ENCODE data around the gene ACTG1.
A peak's percentile ranks its signal among the peaks of the same experiment; 100 is the strongest.

The ACTG1 gene

GRCh38 chr17:81512562-81513371 lies at the start of gene ACTG1:
TSS of gene ACTG1 (minus strand) at chr17:81512799. CDS start at chr17:81512354, 445 bp downstream.
- DNase-seq = peak; percentile 94

DNA sequence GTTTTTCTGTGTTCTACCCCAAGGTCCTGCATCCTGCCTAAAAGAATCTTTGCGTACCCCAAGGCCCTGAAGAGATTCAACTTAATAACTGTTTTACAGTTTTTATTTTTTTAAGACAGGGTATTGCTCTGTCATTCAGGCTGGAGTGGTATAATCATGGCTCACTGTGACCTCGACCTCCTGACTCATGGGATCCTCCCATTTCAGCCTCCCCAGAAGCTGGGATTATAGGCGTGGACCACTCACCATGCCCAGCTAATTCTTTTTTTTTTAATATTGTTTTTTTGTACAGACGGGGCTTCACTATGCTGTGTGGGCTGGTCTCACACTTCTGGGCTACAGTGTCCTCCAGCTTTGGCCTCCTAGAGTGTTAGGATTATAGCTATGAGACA lies 48.9 kb upstream of the ACTG1 start:
- DNase-seq = no peak

DNA sequence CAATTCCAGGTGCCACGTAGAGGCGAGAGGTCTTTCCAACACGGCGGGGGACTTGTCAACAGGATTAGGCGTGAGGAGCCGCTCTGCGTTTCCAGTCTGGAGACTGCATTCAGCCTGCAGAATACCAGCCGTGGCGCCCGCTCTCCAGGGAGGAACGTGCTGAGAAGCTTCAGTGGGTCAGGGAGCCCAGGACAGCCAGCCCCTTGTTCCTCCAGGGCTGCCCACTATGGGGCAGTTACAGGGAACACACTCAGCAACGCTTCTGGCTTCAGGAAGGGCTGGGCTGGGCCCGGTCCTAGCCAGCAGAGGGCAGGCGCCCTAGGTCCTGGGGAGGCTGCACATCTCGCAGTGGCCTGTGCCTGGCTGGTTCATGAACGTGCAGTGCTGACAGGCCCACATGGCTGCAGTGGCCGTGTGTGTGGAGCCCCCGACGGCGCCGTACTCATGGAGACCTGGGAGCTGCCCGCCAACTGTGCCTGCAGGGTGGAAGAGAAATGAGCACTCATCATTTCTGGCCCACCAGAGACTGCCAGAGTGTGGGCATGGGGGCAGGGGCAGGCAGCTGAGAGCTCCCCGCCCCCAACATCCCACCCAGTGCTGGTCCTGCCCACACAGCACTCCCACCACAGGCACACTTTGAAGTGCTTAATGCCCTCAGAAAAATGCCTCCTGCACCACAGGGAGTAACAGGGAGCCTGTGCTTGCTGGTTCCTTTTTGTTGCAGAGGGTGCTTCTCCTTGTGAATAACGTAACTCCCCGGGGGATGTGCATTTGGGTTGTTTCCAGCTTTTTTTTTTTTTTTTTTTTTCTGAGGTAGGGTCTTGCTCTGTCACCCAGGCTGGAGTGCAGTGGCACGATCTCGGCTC lies 46.6 kb upstream of the ACTG1 start:
- no peak for DNase-seq

DNA sequence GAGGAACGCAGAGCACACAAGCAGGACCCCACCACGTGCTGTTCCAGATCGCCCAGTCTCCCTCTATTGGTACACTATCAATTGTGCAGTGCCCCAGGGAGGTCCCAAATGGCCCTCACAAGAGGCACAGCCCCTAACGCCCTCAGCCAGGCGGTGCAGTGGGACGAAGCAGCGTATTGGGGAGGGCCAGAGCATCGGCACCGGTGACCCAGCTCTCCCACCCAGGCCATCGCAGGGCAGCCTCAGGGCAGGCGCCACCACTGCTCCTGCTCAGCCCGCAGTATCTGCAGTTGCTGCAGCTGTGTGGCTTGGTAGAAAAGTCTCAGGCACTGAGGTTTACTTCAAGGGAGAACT lies 45.5 kb upstream of the ACTG1 start:
- no peak for DNase-seq

DNA sequence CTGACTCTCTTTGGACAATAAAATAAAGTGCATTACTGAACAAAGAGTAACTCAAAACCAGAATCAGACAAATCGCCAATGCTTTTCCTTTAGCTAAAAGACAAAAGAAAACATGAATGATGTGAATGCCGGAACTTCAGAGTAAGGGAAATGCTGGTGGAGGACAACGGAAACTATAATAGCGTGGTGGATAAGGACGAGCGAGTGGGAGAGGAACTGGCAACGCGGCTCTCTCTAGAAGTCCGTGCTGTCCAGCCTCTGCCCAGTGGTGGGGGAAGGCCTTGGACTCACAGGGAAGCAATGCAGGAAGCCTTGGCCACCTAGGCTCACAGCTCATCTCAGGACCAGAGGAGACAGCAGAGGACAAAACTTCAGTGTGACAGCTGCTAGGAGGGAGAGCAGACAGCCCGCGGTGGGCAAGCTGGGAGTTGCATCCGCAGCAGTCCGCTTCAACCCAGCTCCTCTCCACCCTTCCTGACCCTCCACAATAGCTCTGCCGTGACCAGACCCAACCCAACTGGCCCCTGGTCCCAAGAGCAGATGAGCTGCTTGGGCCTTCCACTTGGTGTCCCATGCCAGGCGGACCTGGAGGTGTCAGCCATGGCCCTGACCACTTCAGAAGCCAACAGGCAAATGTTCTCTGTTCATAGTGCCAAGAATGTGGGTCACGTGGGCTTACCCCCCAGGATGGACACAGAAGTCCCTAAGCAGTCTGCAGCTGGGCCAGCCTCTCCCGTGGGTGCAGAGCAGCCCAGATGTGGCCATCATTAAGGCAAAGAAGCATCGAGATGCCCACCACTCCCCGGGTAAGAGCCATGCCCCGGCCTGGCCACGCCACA lies 44.9 kb upstream of the ACTG1 start:
- DNase-seq = no peak

GRCh38 chr17:81556863-81557262 lies 44.3 kb upstream of the ACTG1 start:
- no peak for DNase-seq

DNA sequence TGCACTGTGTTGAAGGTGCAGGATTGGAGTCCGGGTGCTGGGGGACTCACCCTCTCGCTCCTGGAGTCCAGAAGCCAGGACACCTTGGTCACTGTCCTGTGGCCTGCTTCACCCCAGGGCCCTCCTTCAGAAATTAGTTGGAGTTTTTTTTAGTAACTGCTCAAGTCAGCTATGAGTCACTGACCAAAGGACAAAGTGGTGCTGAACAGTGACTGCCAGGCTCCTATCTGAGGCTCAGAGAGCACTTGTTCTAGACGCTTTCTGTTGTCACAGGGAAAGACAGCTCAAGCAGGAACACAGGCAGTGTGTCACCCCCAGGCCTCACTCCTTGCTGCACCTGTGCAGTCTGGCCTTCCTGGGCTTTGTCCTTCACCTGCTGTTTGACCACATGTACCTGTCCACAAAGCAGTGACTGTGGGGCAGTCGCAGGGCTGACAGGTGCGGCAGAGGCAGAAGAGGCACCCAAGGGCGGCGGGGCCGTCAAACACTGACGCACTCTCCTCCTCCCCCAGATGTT lies 43.6 kb upstream of the ACTG1 start:
- no peak for DNase-seq

DNA sequence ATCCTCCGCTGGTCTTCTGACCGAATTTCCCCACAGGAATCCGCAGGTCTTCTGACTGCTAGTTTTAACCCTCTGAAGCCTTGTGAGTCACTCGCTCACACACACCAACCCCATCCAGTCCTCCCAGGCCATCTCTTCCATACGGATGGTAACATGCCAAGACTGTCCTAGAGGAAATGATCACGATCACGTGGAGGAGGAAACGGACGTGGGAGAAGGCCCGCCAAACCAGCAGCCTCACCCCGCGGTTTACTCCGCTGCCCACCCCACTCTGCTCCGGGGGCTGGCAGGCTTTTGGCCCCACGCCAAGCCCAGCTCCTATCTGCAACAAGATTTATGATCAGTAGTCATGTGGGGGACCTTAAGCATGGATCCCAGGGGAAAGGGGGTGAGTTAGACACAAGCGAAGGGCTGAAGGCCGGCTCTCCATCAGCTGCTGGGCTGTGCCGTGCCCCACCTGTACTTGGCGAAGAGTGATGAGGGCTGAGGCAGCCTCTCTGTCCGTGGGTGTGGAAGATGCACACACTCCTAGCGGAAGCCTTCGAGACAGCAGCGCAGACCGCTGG lies 41.1 kb upstream of the ACTG1 start:
- DNase-seq = no peak

DNA sequence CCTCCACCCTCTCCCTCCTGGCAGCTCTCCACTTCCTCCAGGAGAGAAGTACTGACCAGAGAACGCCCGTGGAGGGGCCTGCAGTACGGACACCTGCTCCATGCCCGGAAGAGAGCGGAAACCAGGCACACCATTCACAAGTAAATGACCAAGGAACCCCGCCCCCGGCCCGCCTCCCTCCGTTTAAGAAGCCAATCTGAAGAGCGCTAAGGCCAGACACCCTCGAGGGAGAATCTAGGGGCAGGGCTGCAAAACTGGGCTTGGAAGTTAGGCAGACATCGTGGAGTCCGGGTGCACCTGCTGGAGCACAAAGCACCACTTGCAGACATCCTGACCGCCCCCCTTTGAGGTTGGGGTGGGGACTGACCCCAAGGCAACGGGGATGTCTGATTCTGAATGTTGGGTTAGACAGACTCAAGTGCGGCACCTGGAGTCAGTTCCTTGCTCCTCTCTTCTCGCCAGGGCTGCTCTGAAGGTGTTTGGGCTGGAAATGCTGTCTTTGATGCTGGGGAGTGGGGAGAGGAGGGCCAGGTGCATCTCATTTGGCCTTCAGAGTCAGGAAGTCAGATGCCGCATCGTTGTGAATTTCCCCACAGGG lies 40.5 kb upstream of the ACTG1 start:
- peak; percentile 87 for DNase-seq

GRCh38 chr17:81552244-81553017 lies 39.8 kb upstream of the ACTG1 start, which contains the start of gene FAAP100:
TSS of gene FAAP100 (minus strand) at chr17:81552353. CDS start at chr17:81552330, 23 bp downstream.
- peak; percentile 87 for DNase-seq

DNA sequence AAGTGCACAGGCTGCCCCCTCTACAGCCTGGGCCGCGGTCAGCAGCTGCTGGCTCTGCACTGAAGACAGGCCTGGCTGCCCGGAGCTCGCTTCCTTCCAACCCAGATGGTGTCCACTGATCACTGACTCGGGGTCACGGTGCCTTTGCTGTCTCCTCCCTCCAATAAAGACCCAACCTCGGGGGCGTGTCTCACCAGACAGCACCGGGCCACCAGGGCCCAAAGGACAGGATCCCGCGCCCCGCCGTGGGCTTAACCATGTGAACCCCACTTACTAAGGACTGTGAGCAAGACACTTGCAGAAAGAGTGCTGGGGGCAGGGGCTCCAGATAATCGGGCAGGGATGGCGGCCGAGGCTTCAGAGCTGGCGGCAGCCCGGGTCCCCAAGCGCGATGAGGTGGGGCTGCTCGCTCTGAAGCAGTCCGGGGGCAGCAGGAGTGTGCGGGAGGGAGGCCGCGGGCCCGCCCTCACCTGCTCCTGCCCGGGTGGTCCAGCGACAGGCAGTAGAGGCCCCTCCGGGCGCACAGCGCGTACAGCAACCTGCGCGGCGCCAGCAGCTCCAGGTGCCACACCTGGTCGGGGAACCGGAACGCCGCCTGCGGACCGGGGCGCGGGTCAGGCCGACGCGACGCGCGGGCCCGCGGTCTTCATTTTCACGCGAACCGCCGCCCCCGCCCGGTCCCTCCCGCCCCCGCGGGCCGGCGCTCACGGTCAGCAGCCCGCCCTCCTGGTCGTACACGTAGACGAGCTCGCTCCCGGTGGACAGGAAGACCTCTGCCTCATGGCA lies 39.1 kb upstream of the ACTG1 start:
- DNase-seq = no peak

- DNase-seq = no peak
Measured at GRCh38 chr17:81550830-81551457, 38.3 kb upstream of the ACTG1 start.

GRCh38 chr17:81550285-81550684 lies 37.7 kb upstream of the ACTG1 start:
- DNase-seq = no peak

- no peak for DNase-seq
Measured at GRCh38 chr17:81549826-81550225, 37.2 kb upstream of the ACTG1 start.

DNA sequence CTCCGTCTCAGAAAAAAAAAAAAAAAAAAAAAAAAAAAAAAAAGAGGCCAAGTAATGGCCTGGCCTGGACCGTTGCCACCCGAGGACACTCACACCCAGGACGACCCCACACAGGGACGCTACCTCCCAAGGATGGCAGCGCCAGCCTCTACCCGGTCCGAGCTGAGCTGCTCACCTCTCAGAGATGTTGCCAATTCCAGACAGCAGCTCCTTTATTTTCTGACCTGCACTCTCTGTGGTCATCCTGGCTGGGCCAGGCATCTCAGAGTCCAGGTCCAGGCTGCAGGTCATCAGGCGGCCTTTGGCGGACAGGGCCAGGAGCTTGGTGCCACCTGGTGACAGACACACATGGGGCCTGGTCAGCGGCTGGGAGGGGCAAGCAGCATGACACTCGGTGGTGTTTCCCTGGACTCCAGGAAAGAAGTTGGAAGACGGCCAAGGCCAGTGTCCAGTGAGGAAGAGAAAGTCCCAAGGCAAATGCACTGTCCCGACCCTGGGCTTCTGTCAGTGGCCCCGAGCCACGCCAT lies 36.5 kb upstream of the ACTG1 start:
- no peak for DNase-seq

DNA sequence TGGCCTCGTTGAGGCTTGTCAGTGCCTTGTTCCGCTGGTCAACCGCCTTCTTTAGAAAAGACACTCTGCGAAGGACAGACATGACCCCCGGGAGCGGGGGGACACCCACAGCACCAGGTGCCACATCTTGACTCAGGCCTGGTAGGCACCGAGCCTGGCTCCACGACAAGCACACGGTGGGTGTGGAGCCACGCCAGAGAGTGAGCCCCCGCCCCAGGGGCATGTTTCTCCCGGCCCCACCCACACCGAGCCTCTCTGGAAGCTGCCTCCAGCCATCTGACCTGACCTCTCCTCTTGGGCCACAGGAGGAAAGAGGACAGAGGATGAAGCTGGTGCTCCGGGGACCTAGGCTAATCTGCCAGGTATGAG lies 35.0 kb upstream of the ACTG1 start:
- no peak for DNase-seq

DNA sequence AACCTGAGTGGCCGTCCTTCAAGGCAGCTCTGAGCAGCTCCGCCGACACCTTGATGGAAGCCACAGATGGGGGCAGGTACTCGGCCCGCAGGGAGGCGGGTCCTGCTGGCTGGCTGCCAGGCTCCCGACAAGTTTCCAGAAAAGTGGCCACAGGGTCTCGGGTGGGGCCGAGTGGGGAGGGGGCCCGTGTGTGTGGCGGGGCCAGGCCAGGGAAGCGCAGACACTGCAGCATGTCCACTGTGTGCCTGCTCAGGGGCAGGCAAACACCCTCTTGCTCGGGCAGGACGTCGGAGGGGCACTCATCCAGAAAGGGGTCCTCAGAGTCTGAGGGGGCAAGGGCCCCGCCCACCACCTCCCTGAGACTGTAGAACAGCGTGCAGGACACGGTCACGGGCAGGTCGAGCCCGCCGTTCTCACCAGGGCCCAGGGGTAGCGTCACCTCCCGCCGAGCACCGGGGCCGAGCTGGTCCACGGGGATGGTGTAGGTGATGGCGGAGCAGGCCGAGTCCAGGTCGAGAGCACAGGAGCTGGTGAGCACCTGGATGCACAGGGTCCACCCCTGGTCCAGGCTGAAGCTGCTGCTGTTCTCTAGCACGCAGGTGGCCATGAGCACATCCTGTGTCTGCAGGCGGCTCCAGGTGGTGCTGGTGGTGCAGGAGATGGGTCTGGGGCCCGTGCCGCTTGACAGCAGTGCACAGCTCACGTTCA lies 34.5 kb upstream of the ACTG1 start:
- DNase-seq = no peak

GRCh38 chr17:81545160-81545949 lies 32.8 kb upstream of the ACTG1 start:
- DNase-seq = no peak

Data from activated CD4-positive, alpha-beta T cell treated with anti-CD3 and anti-CD28 coated beads for 48 hours (primary cell).